CD14-positive monocyte (primary cell): ENCODE measurements around the gene DCP2. TPM values are rescaled to one million over a fixed set of nuclear protein-coding genes. Genes with fewer than 3 reads are reported as not detected.

ENCODE experiments used
- DNase-seq, 3 donors: peaks; one replicate each; pipeline ENCODE4 v3.0.0-alpha.2; 2011 to 2022
- H2AFZ ChIP-seq: 2 replicates; pipeline ENCODE4 v1.6.0; 2012; ENCODE audit warnings: mild to moderate bottlenecking, low read depth, low read length, inconsistent platforms; ENCODE audit not compliant: insufficient read depth, poor library complexity, severe bottlenecking
- H3K27ac ChIP-seq, 2 donors: 1 replicate in 1 of 2; 2 replicates in 1 of 2; pipeline ENCODE4 v1.5.1; 2012 to 2013; ENCODE audit warnings: low read length in 2 of 2, control low read depth in 1 of 2, inconsistent platforms in 1 of 2, low read depth in 1 of 2, mild to moderate bottlenecking in 1 of 2
- H3K27me3 ChIP-seq, 2 donors: one replicate each; pipeline versions ENCODE4 v1.6.0 to v1.6.1; 2011 to 2013; ENCODE audit warnings: low read length in 2 of 2; ENCODE audit not compliant: control insufficient read depth in 2 of 2, insufficient read depth in 2 of 2
- H3K36me3 ChIP-seq, 2 donors: replicated peaks in 1 of 2; 1 replicate in 1 of 2; 2 replicates in 1 of 2; pipeline versions ENCODE4 v1.5.1 to v1.6.1; 2012 to 2013; ENCODE audit warnings: low read length in 2 of 2, control low read depth in 1 of 2, inconsistent platforms in 1 of 2, mild to moderate bottlenecking in 1 of 2; ENCODE audit not compliant: insufficient read depth in 2 of 2, control insufficient read depth in 1 of 2
- H3K4me1 ChIP-seq, 2 donors: 1 replicate in 1 of 2; 2 replicates in 1 of 2; pipeline versions ENCODE4 v1.5.1 to v1.6.1; 2012 to 2013; ENCODE audit warnings: low read length in 2 of 2, control low read depth in 1 of 2, inconsistent platforms in 1 of 2, mild to moderate bottlenecking in 1 of 2, moderate library complexity in 1 of 2; ENCODE audit not compliant: insufficient read depth in 2 of 2, control insufficient read depth in 1 of 2
- H3K4me2 ChIP-seq: replicated peaks from 2 replicates; pipeline ENCODE3; 2012; ENCODE audit warnings: low read length, moderate library complexity, mild to moderate bottlenecking; ENCODE audit not compliant: poor library complexity, severe bottlenecking; ENCODE audit errors: extremely low read depth
- H3K4me3 ChIP-seq, 3 experiments: fragments of 200-600 bp in 1 of 3; sonication (generic) in 1 of 3; replicated peaks in 1 of 3; 1 replicate in 2 of 3; 2 replicates in 1 of 3; pipeline ENCODE4 v1.5.1; 2011 to 2013; ENCODE audit warnings: low read length in 3 of 3, mild to moderate bottlenecking in 3 of 3, control low read depth in 2 of 3, low read depth in 2 of 3, inconsistent platforms in 1 of 3, moderate library complexity in 1 of 3
- H3K79me2 ChIP-seq: 2 replicates; pipeline ENCODE4 v1.6.0; 2012; ENCODE audit warnings: mild to moderate bottlenecking, control low read depth, inconsistent platforms, low read length, moderate library complexity; ENCODE audit not compliant: insufficient read depth
- H3K9ac ChIP-seq: 2 replicates; pipeline ENCODE4 v1.6.0; 2017; ENCODE audit warnings: low read length, mild to moderate bottlenecking; ENCODE audit not compliant: insufficient read depth, poor library complexity, severe bottlenecking
- H3K9me3 ChIP-seq, 2 donors: replicated peaks in 1 of 2; 1 replicate in 1 of 2; 2 replicates in 1 of 2; pipeline versions ENCODE4 v1.5.1 to v1.6.1; 2012 to 2013; ENCODE audit warnings: low read length in 2 of 2, control low read depth in 1 of 2; ENCODE audit not compliant: control insufficient read depth in 1 of 2, insufficient read depth in 1 of 2
- H4K20me1 ChIP-seq: 2 replicates; pipeline ENCODE4 v1.6.0; 2012; ENCODE audit warnings: mild to moderate bottlenecking, low read length, control low read depth, moderate library complexity; ENCODE audit not compliant: insufficient read depth
- H3K27ac Mint-ChIP-seq, 7 donors: one replicate each; pipeline ENCODE4 v1.8.0; 2020; ENCODE audit warnings: mild to moderate bottlenecking in 7 of 7, mixed read lengths in 7 of 7, moderate library complexity in 6 of 7, inconsistent platforms in 2 of 7
- H3K27me3 Mint-ChIP-seq, 3 donors: one replicate each; pipeline ENCODE4 v1.8.0; 2021 to 2022; ENCODE audit warnings: low read depth in 3 of 3, mild to moderate bottlenecking in 3 of 3, mixed read lengths in 3 of 3, moderate library complexity in 3 of 3, inconsistent platforms in 1 of 3
- H3K36me3 Mint-ChIP-seq, 2 donors: one replicate each; pipeline ENCODE4 v1.8.0; 2020; ENCODE audit warnings: mixed read lengths in 2 of 2, inconsistent platforms in 1 of 2, mild to moderate bottlenecking in 1 of 2
- H3K4me1 Mint-ChIP-seq: one replicate; pipeline ENCODE4 v1.8.0; 2020; ENCODE audit warnings: mild to moderate bottlenecking, mixed read lengths
- H3K4me3 Mint-ChIP-seq, 2 donors: one replicate each; pipeline ENCODE4 v1.8.0; 2020; ENCODE audit warnings: mild to moderate bottlenecking in 2 of 2, mixed read lengths in 2 of 2, moderate library complexity in 1 of 2
- H3K9me3 Mint-ChIP-seq, 7 donors: one replicate each; pipeline ENCODE4 v1.8.0; 2020 to 2022; ENCODE audit warnings: mixed read lengths in 7 of 7, mild to moderate bottlenecking in 6 of 7, moderate library complexity in 6 of 7, inconsistent platforms in 2 of 7
- WGBS: methylation state at CpG from one replicate; pipeline ENCODE4 v1.1.5; 2013; ENCODE audit warnings: missing lambda C conversion rate; ENCODE audit not compliant: insufficient coverage; 5-methylcytosine and 5-hydroxymethylcytosine counted together
- intact Hi-C, 2 donors: fragments of 100-400 bp; cut with micrococcal nuclease; formaldehyde crosslinking; loops; one replicate each; pipeline versions ENCODE4 v1.15.0 to v1.15.1; 2023
- polyA plus RNA-seq, 3 donors: library from polyadenylated mRNA; depleted of rRNA in 1 of 3; unstranded in 2 of 3; stranded (reverse) in 1 of 3; fragments of 300-500 nt in 2 of 3; fragments of >200 nt in 1 of 3; fragmentation: Illumina TruSeq in 2 of 3; gene quantifications; 1 replicate in 2 of 3; 2 replicates in 1 of 3; pipeline ENCODE4 v1.2.3, GENCODE V29; 2012 to 2021
- TF ChIP-seq, protein P1 (sequence below): fragments of 200-600 bp; IDR thresholded peaks from one replicate; pipeline ENCODE4 v1.8.0; 2022; ENCODE audit warnings: antibody characterized with exemption, mild to moderate bottlenecking

The DCP2 gene
- polyA plus RNA-seq, 3 donors = 24.0 to 62.2 (median 58.9) TPM

DNA sequence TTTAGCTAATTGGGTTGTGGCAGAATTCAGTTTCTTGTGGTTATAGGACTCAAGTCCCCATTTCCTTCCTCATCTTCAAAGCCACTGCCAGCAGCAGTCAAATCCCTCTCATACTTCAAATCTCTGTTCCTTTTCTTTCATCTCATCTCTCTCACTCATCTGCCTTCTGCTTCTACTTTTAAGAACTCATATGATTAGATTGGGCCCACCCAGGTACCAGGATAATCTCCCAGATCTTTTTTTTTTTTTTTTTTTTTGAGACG, 46.6 kb upstream of the DCP2 start:
- H3K4me2 ChIP-seq = peak overlapping the region; percentile 59
- TF ChIP-seq, protein P1, sequence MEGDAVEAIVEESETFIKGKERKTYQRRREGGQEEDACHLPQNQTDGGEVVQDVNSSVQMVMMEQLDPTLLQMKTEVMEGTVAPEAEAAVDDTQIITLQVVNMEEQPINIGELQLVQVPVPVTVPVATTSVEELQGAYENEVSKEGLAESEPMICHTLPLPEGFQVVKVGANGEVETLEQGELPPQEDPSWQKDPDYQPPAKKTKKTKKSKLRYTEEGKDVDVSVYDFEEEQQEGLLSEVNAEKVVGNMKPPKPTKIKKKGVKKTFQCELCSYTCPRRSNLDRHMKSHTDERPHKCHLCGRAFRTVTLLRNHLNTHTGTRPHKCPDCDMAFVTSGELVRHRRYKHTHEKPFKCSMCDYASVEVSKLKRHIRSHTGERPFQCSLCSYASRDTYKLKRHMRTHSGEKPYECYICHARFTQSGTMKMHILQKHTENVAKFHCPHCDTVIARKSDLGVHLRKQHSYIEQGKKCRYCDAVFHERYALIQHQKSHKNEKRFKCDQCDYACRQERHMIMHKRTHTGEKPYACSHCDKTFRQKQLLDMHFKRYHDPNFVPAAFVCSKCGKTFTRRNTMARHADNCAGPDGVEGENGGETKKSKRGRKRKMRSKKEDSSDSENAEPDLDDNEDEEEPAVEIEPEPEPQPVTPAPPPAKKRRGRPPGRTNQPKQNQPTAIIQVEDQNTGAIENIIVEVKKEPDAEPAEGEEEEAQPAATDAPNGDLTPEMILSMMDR = no peak
- no peaks in the 10 kb centered on the region for H3K9me3 ChIP-seq
- Mint-ChIP-seq H3K4me3 (peak overlapping the region; percentile 48 to 71), H3K36me3 (peaks cover 0 to 3% of the 10 kb centered on the region in 2 donors), H3K27me3 (peaks cover 0 to 2% (median 2%) of the 10 kb centered on the region in 3 donors), H3K9me3 (peaks cover 2 to 7% (median 4%) of the 10 kb centered on the region in 7 donors), H3K27ac (peak overlapping the region; percentile 80 to 92 (median 85)), H3K4me1 (peaks cover 64% of the 10 kb centered on the region)
- WGBS = no CpG with 5 or more reads among the region's 1 CpG
- H3K4me1 ChIP-seq = peaks cover 64 to 74% of the 10 kb centered on the region in 2 donors
- H3K27ac ChIP-seq = peak overlapping the region; percentile 35 to 77
- no peaks in the 10 kb centered on the region for H3K36me3 ChIP-seq
- peaks cover 3% of the 10 kb centered on the region for H3K79me2 ChIP-seq
- peak; percentile 57 to 76 (median 69) for DNase-seq
- peak overlapping the region in 1 of 3 experiments; percentile 44 for H3K4me3 ChIP-seq
- no peaks in the 10 kb centered on the region for H3K27me3 ChIP-seq
- H4K20me1 ChIP-seq = no peaks in the 10 kb centered on the region
- intact Hi-C loops = no loop called here
- no peak overlapping the region for H2AFZ ChIP-seq
- H3K9ac ChIP-seq = no peak overlapping the region

DNA sequence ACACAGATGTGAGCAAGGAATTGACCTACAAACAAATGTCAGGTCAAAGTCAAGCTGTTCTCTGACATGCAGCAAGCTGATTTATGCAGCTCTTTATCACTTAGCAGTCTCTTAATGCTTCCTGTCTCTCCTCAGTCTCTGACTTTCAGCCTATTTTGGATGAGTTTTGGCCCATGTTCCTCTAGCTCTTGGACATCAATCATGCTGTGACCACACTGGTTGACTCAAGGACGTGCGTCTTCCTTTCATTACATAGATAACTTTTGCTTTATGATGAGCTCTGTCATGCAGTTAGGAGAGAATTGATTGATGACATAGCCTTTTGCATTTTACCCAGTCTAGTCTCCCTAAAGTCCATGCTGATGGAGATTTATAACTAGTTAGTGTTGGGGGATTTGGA, 45.1 kb upstream of the DCP2 start:
- no peaks in the 10 kb centered on the region for H3K9me3 ChIP-seq
- H3K27ac ChIP-seq = peak overlapping the region in 1 of 2 donors; percentile 36
- no peak overlapping the region for H3K4me2 ChIP-seq
- WGBS = no CpG with 5 or more reads among the region's 2 CpGs
- intact Hi-C loops = no loop called here
- H2AFZ ChIP-seq = no peak overlapping the region
- Mint-ChIP-seq H3K4me1 (peaks cover 65% of the 10 kb centered on the region), H3K27me3 (peaks cover 0 to 2% (median 2%) of the 10 kb centered on the region in 3 donors), H3K4me3 (no peak overlapping the region), H3K27ac (no peak overlapping the region), H3K9me3 (peaks cover 2 to 7% (median 4%) of the 10 kb centered on the region in 7 donors), H3K36me3 (peaks cover 0 to 3% of the 10 kb centered on the region in 2 donors)
- DNase-seq = no peak
- TF ChIP-seq, protein P1 = no peak
- no peak overlapping the region for H3K4me3 ChIP-seq
- peaks cover 64 to 70% of the 10 kb centered on the region in 2 donors for H3K4me1 ChIP-seq
- no peaks in the 10 kb centered on the region for H3K36me3 ChIP-seq
- H3K27me3 ChIP-seq = no peaks in the 10 kb centered on the region
- H4K20me1 ChIP-seq = no peaks in the 10 kb centered on the region
- H3K79me2 ChIP-seq = no peaks in the 10 kb centered on the region
- H3K9ac ChIP-seq = no peak overlapping the region
